ENCODE measurements around the gene BRD7. TPM values are rescaled to one million over a fixed set of nuclear protein-coding genes. Genes with fewer than 3 reads are reported as not detected.

Gene BRD7
- total and polyA plus RNA-seq, 4 donors, result 13.3 to 34.3 (median 14.1) TPM

DNA sequence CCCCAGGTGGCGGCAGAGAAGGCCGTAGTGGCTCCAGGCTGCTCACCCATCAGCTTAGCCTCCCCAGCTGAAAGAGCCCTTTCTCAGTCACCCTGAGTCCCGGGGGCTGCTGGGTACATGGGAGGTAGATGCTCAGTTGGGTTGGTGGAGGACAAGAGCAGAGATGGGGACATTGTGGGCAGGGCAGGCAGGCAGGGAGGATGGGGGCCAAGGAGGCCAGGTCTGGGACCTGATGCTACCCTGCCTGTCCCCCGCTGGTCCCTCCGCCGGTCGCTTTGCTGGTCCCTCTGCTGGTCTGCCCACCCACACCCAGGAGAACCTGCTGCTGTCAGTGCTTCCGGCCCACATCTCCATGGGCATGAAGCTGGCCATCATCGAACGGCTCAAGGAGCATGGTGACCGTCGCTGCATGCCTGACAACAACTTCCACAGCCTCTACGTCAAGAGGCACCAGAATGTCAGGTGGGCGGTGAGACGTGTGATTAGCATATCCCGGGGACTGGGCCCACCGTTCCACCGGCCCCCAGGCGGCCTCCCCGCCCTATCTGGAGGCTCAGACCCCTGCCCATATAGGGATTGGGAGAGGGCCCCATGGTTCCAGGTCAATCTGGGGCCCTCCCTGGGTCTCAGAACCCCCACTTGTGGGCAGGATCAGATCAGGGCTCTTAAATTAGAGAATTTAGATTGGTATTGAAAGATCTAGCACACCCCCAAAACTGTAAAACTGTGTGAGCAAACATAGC, 75.6 kb downstream of the BRD7 start:
- no peak for DNase-seq (ENCODE audit: low spot score)
- Histone ChIP-seq H3K9ac (ENCODE audit: low read depth in 1 of 2, low read length in 2 of 2) (no peak overlapping the region), H3K4me1 (ENCODE audit: control insufficient read depth in 4 of 4, insufficient read depth in 4 of 4, low read length in 3 of 4) (no peaks in the 10 kb centered on the region), H3K4me3 (ENCODE audit: low read depth in 1 of 3, low read length in 3 of 3) (no peak overlapping the region), H3K36me3 (ENCODE audit: control insufficient read depth in 4 of 4, insufficient read depth in 3 of 4, low read depth in 1 of 4, low read length in 3 of 4) (no peaks in the 10 kb centered on the region), H3K9me3 (ENCODE audit: control insufficient read depth in 4 of 4, low read length in 3 of 4) (no peaks in the 10 kb centered on the region), H3K27ac (ENCODE audit: low read depth in 1 of 2, low read length in 2 of 2) (no peak overlapping the region), H3K27me3 (ENCODE audit: control insufficient read depth in 4 of 4, insufficient read depth in 4 of 4, low read length in 3 of 4) (no peaks in the 10 kb centered on the region)
- 96% methylated on average over 20 of the region's 20 CpGs for WGBS
- no peak for TF ChIP-seq GABPA (IDR thresholded peaks at IDR 0.05 in 1 of 2, conservative IDR thresholded peaks at IDR 0.05 in 1 of 2)
- TF ChIP-seq SP1 (IDR thresholded peaks at IDR 0.05), result no peak
- TF ChIP-seq EGR1 (IDR thresholded peaks at IDR 0.05; ENCODE audit: low read depth in 2 of 2), result no peak
- TF ChIP-seq FOXA2 (IDR thresholded peaks at IDR 0.05), result no peak
- no peak for TF ChIP-seq RAD21 (IDR thresholded peaks at IDR 0.05)
- TF ChIP-seq HNF4G (IDR thresholded peaks at IDR 0.05), result no peak
- TF ChIP-seq, protein P1, sequence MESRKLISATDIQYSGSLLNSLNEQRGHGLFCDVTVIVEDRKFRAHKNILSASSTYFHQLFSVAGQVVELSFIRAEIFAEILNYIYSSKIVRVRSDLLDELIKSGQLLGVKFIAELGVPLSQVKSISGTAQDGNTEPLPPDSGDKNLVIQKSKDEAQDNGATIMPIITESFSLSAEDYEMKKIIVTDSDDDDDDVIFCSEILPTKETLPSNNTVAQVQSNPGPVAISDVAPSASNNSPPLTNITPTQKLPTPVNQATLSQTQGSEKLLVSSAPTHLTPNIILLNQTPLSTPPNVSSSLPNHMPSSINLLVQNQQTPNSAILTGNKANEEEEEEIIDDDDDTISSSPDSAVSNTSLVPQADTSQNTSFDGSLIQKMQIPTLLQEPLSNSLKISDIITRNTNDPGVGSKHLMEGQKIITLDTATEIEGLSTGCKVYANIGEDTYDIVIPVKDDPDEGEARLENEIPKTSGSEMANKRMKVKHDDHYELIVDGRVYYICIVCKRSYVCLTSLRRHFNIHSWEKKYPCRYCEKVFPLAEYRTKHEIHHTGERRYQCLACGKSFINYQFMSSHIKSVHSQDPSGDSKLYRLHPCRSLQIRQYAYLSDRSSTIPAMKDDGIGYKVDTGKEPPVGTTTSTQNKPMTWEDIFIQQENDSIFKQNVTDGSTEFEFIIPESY (IDR thresholded peaks at IDR 0.05), result no peak

- DNase-seq (ENCODE audit: low spot score), result no peak
- no peak overlapping the region for H3K27ac ChIP-seq (ENCODE audit: low read depth in 1 of 2, low read length in 2 of 2)
- no peak overlapping the region for H3K4me3 ChIP-seq (ENCODE audit: low read depth in 1 of 3, low read length in 3 of 3)
- no peaks in the 10 kb centered on the region for H3K27me3 ChIP-seq (ENCODE audit: control insufficient read depth in 4 of 4, insufficient read depth in 4 of 4, low read length in 3 of 4)
- no peaks in the 10 kb centered on the region for H3K4me1 ChIP-seq (ENCODE audit: control insufficient read depth in 4 of 4, insufficient read depth in 4 of 4, low read length in 3 of 4)
- H3K36me3 ChIP-seq (ENCODE audit: control insufficient read depth in 4 of 4, insufficient read depth in 3 of 4, low read depth in 1 of 4, low read length in 3 of 4), result no peaks in the 10 kb centered on the region
- TF ChIP-seq GABPA (IDR thresholded peaks at IDR 0.05 in 1 of 2, conservative IDR thresholded peaks at IDR 0.05 in 1 of 2) (no peak), JUND (IDR thresholded peaks at IDR 0.05) (no peak), HNF4G (IDR thresholded peaks at IDR 0.05) (no peak), NR2F2 (IDR thresholded peaks at IDR 0.05) (no peak), YY1 (IDR thresholded peaks at IDR 0.05) (no peak), HNF4A (conservative IDR thresholded peaks at IDR 0.05) (no peak), TAF1 (conservative IDR thresholded peaks at IDR 0.05) (no peak), EGR1 (IDR thresholded peaks at IDR 0.05; ENCODE audit: low read depth in 2 of 2) (no peak), FOXA2 (IDR thresholded peaks at IDR 0.05) (no peak), ATF3 (IDR thresholded peaks at IDR 0.05) (no peak)
- TF ChIP-seq, protein P2, sequence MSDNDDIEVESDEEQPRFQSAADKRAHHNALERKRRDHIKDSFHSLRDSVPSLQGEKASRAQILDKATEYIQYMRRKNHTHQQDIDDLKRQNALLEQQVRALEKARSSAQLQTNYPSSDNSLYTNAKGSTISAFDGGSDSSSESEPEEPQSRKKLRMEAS (IDR thresholded peaks at IDR 0.05), result no peak
- TF ChIP-seq, protein P3, sequence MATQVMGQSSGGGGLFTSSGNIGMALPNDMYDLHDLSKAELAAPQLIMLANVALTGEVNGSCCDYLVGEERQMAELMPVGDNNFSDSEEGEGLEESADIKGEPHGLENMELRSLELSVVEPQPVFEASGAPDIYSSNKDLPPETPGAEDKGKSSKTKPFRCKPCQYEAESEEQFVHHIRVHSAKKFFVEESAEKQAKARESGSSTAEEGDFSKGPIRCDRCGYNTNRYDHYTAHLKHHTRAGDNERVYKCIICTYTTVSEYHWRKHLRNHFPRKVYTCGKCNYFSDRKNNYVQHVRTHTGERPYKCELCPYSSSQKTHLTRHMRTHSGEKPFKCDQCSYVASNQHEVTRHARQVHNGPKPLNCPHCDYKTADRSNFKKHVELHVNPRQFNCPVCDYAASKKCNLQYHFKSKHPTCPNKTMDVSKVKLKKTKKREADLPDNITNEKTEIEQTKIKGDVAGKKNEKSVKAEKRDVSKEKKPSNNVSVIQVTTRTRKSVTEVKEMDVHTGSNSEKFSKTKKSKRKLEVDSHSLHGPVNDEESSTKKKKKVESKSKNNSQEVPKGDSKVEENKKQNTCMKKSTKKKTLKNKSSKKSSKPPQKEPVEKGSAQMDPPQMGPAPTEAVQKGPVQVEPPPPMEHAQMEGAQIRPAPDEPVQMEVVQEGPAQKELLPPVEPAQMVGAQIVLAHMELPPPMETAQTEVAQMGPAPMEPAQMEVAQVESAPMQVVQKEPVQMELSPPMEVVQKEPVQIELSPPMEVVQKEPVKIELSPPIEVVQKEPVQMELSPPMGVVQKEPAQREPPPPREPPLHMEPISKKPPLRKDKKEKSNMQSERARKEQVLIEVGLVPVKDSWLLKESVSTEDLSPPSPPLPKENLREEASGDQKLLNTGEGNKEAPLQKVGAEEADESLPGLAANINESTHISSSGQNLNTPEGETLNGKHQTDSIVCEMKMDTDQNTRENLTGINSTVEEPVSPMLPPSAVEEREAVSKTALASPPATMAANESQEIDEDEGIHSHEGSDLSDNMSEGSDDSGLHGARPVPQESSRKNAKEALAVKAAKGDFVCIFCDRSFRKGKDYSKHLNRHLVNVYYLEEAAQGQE (IDR thresholded peaks at IDR 0.05), result no peak
- TF ChIP-seq, protein P1 (IDR thresholded peaks at IDR 0.05), result no peak
- 96% methylated on average over 12 of the region's 12 CpGs for WGBS
- H3K9me3 ChIP-seq (ENCODE audit: control insufficient read depth in 4 of 4, low read length in 3 of 4), result no peaks in the 10 kb centered on the region
- no peak overlapping the region for H3K9ac ChIP-seq (ENCODE audit: low read depth in 1 of 2, low read length in 2 of 2)
Measured at GRCh38 chr16:50292566-50292948, 76.2 kb downstream of the BRD7 start.

Measured in liver (tissue), 9 donors.